Liver (tissue), 9 donors: Measurements from ENCODE around the gene MCF2L. TPM values are rescaled to one million over a fixed set of nuclear protein-coding genes. Genes with fewer than 3 reads are reported as not detected.
"Not testable (repeated sequence)": the region's sequence is repeated elsewhere in the genome, so short reads cannot be mapped to it uniquely, and the experiment has no call there.

Experiments used
- DNase-seq: peaks from one replicate; pipeline ENCODE4 v3.0.0-alpha.2; 2017; ENCODE audit warnings: low spot score
- H3K27ac ChIP-seq, 2 donors: one replicate each; pipeline ENCODE4 v1.7.0; 2013; ENCODE audit warnings: inconsistent platforms in 2 of 2, low read length in 2 of 2, control low read depth in 1 of 2, low read depth in 1 of 2, mild to moderate bottlenecking in 1 of 2
- H3K27me3 ChIP-seq, 4 donors: one replicate each; pipeline versions ENCODE4 v1.6.1 to v1.7.0; 2013; ENCODE audit warnings: low read length in 3 of 4, inconsistent platforms in 1 of 4, mild to moderate bottlenecking in 1 of 4, moderate library complexity in 1 of 4; ENCODE audit not compliant: control insufficient read depth in 4 of 4, insufficient read depth in 4 of 4
- H3K36me3 ChIP-seq, 4 donors: one replicate each; pipeline versions ENCODE4 v1.6.1 to v1.7.0; 2013; ENCODE audit warnings: low read length in 3 of 4, mild to moderate bottlenecking in 3 of 4, low read depth in 1 of 4, moderate library complexity in 1 of 4; ENCODE audit not compliant: control insufficient read depth in 4 of 4, insufficient read depth in 3 of 4
- H3K4me1 ChIP-seq, 4 donors: one replicate each; pipeline versions ENCODE4 v1.6.1 to v1.7.0; 2013; ENCODE audit warnings: low read length in 3 of 4, mild to moderate bottlenecking in 3 of 4, moderate library complexity in 1 of 4; ENCODE audit not compliant: control insufficient read depth in 4 of 4, insufficient read depth in 4 of 4
- H3K4me3 ChIP-seq, 3 donors: one replicate each; pipeline versions ENCODE4 v1.6.1 to v1.7.0; 2013; ENCODE audit warnings: low read length in 3 of 3, control low read depth in 1 of 3, low read depth in 1 of 3, mild to moderate bottlenecking in 1 of 3
- H3K9ac ChIP-seq, 2 donors: one replicate each; pipeline ENCODE4 v1.7.0; 2013; ENCODE audit warnings: low read length in 2 of 2, mild to moderate bottlenecking in 2 of 2, moderate library complexity in 2 of 2, control low read depth in 1 of 2, low read depth in 1 of 2
- H3K9me3 ChIP-seq, 4 donors: one replicate each; pipeline versions ENCODE4 v1.6.1 to v1.7.0; 2013; ENCODE audit warnings: low read length in 3 of 4; ENCODE audit not compliant: control insufficient read depth in 4 of 4
- CTCF ChIP-seq: fragments of 150-350 bp; IDR thresholded peaks from 2 replicates; pipeline ENCODE4 v1.5.1; 2017; ENCODE audit warnings: improper control_type of control experiment, low read depth, low read length; ENCODE audit not compliant: missing input control
- EGR1 ChIP-seq, 2 donors: IDR thresholded peaks; 2 replicates each; pipeline ENCODE4 v1.6.1; 2016 to 2018; ENCODE audit warnings: antibody characterized with exemption in 2 of 2, low read depth in 2 of 2
- FOXA1 ChIP-seq: IDR thresholded peaks from 2 replicates; pipeline ENCODE4 v1.6.1; 2016; ENCODE audit warnings: antibody characterized with exemption
- FOXA2 ChIP-seq: IDR thresholded peaks from 2 replicates; pipeline ENCODE4 v1.6.1; 2016; ENCODE audit warnings: antibody characterized with exemption
- GABPA ChIP-seq, 2 donors: IDR thresholded peaks in 1 of 2; conservative IDR thresholded peaks in 1 of 2; 2 replicates each; pipeline ENCODE4 v1.6.1; 2016; ENCODE audit warnings: antibody characterized with exemption in 2 of 2, mild to moderate bottlenecking in 1 of 2, moderate library complexity in 1 of 2
- HNF4A ChIP-seq, 2 donors: conservative IDR thresholded peaks; 2 replicates each; pipeline ENCODE4 v1.6.1; 2016; ENCODE audit warnings: antibody characterized with exemption in 2 of 2, mild to moderate bottlenecking in 2 of 2
- HNF4G ChIP-seq: IDR thresholded peaks from 2 replicates; pipeline ENCODE4 v1.6.1; 2016; ENCODE audit warnings: antibody characterized with exemption
- JUND ChIP-seq, 2 donors: IDR thresholded peaks; 2 replicates each; pipeline ENCODE4 v1.6.1; 2016; ENCODE audit warnings: antibody characterized with exemption in 2 of 2
- MAX ChIP-seq: IDR thresholded peaks from 2 replicates; pipeline ENCODE4 v1.6.1; 2016; ENCODE audit warnings: antibody characterized with exemption
- NR2F2 ChIP-seq: IDR thresholded peaks from 2 replicates; pipeline ENCODE4 v1.6.1; 2016; ENCODE audit warnings: antibody characterized with exemption
- RAD21 ChIP-seq, 2 donors: IDR thresholded peaks; 2 replicates each; pipeline ENCODE4 v1.6.1; 2016; ENCODE audit warnings: antibody characterized with exemption in 2 of 2, mild to moderate bottlenecking in 2 of 2
- RXRA ChIP-seq, 2 donors: IDR thresholded peaks; 2 replicates each; pipeline ENCODE4 v1.6.1; 2017 to 2018; ENCODE audit warnings: antibody characterized with exemption in 2 of 2, mild to moderate bottlenecking in 1 of 2
- SP1 ChIP-seq: IDR thresholded peaks from 2 replicates; pipeline ENCODE4 v1.6.1; 2018; ENCODE audit warnings: antibody characterized with exemption, mild to moderate bottlenecking
- TAF1 ChIP-seq: conservative IDR thresholded peaks from 2 replicates; pipeline ENCODE4 v1.6.1; 2016; ENCODE audit warnings: antibody characterized with exemption, mild to moderate bottlenecking
- YY1 ChIP-seq: IDR thresholded peaks from 2 replicates; pipeline ENCODE4 v1.6.1; 2016; ENCODE audit warnings: antibody characterized with exemption, mild to moderate bottlenecking
- ZBTB33 ChIP-seq: IDR thresholded peaks from 2 replicates; pipeline ENCODE4 v1.6.1; 2016; ENCODE audit warnings: antibody characterized with exemption
- WGBS: extraction: QIAGEN DNeasy Blood & Tissue Kit; methylation state at CpG from one replicate; pipeline ENCODE4 v1.1.7; 2013; 5-methylcytosine and 5-hydroxymethylcytosine counted together
- polyA plus RNA-seq, 2 donors: library from polyadenylated mRNA; stranded (reverse) in 1 of 2; unstranded in 1 of 2; fragments of 200-250 nt in 1 of 2; fragments of >200 nt in 1 of 2; fragmentation: Nextera tagmentation in 1 of 2; extraction: Ambion mirVana in 1 of 2; gene quantifications; one replicate each; pipeline versions ENCODE4 v1.2.1 to v1.2.3, GENCODE V29; 2013 to 2015
- total RNA-seq, 2 donors: library from RNA; depleted of rRNA; stranded (reverse); fragments of >200 nt; gene quantifications; one replicate each; pipeline ENCODE4 v1.2.3, GENCODE V29; 2014
- TF ChIP-seq, protein P1 (sequence below): IDR thresholded peaks from 2 replicates; pipeline ENCODE4 v1.6.1; 2016; ENCODE audit warnings: antibody characterized with exemption, mild to moderate bottlenecking
- donor health status: healthy.
- donor health status: healthy.
- donor health status: healthy.
- donor health status: healthy.
- donor health status: healthy.

MCF2L gene
- total and polyA plus RNA-seq, 4 donors = 2.9 to 12.8 (median 7.1) TPM

GRCh38 chr13:112941349-112941748 lies 27.7 kb upstream of the MCF2L start:
- TF ChIP-seq EGR1 (IDR thresholded peaks at IDR 0.05; ENCODE audit: low read depth in 2 of 2) = no peak
- no peak for TF ChIP-seq JUND (IDR thresholded peaks at IDR 0.05)
- TF ChIP-seq MAX = no peak
- TF ChIP-seq SP1 = no peak
- TF ChIP-seq RXRA (IDR thresholded peaks at IDR 0.05) = no peak
- TF ChIP-seq CTCF = no peak
- peaks cover 0 to 13% (median 7%) of the 10 kb centered on the region in 4 donors for H3K4me1 ChIP-seq
- H3K27me3 ChIP-seq = no peaks in the 10 kb centered on the region
- 64% methylated on average over 7 of the region's 7 CpGs for WGBS
- H3K9ac ChIP-seq = no peak overlapping the region
- H3K9me3 ChIP-seq = no peaks in the 10 kb centered on the region
- DNase-seq = no peak
- no peak overlapping the region for H3K4me3 ChIP-seq
- H3K27ac ChIP-seq = no peak overlapping the region
- H3K36me3 ChIP-seq = no peaks in the 10 kb centered on the region

GRCh38 chr13:112941765-112942164 lies 27.2 kb upstream of the MCF2L start:
- TF ChIP-seq RAD21 (IDR thresholded peaks at IDR 0.05) = peak in 1 of 2 donors; percentile 57
- not testable (repeated sequence) for H3K9me3 ChIP-seq, H3K4me3 ChIP-seq, H3K27me3 ChIP-seq, DNase-seq, H3K27ac ChIP-seq, H3K36me3 ChIP-seq, H3K9ac ChIP-seq
- peaks cover 0 to 13% (median 7%) of the 10 kb centered on the region in 4 donors for H3K4me1 ChIP-seq
- WGBS = 74% methylated on average over 11 of the region's 11 CpGs

DNA sequence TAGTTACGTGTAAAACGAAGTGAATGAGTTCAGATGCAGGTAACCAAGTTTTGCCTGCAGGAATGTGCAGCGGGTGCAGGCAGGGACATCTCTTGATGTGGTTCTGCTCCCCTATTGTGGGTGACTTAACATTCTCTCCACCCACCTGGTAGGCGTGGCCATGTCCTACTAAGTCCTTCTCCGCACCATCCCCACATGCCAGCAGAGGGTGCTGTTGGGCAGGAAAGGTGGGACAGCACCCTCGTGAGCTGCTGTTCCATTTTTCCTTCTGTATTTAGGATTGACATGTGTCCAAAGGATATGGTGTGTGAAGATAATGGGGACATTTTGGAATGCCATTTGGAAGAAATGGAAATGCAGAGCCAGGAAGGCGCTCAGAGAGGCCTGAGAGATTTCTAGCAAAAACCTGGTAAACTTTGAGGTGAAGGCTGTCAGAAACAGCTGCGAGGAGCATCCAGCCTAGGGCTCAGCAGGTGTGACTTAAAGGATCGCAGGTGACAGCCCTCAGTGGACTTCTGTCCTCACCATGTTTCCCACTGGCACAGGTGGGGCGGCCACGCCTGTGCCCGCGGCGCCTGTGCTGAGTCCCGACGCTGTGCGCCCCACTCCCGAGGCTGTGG lies 26.2 kb upstream of the MCF2L start:
- H3K4me1 ChIP-seq = peaks cover 0 to 13% (median 7%) of the 10 kb centered on the region in 4 donors
- 1% methylated on average over 18 of the region's 18 CpGs for WGBS
- no peaks in the 10 kb centered on the region for H3K36me3 ChIP-seq
- H3K27ac ChIP-seq = no peak overlapping the region
- peak overlapping the region in 1 of 2 donors; percentile 40 for H3K9ac ChIP-seq
- peak; percentile 97 for DNase-seq
- H3K27me3 ChIP-seq = no peaks in the 10 kb centered on the region
- H3K4me3 ChIP-seq = peak overlapping the region in 2 of 3 donors; percentile 33 to 56
- H3K9me3 ChIP-seq = no peaks in the 10 kb centered on the region
- TF ChIP-seq FOXA2 = no peak
- no peak for TF ChIP-seq FOXA1
- no peak for TF ChIP-seq NR2F2
- TF ChIP-seq CTCF = peak; percentile 99
- peak in 1 of 2 donors; percentile 21 for TF ChIP-seq RXRA (IDR thresholded peaks at IDR 0.05)
- TF ChIP-seq SP1 = peak; percentile 47
- TF ChIP-seq JUND (IDR thresholded peaks at IDR 0.05) = no peak
- TF ChIP-seq HNF4A (conservative IDR thresholded peaks at IDR 0.05) = peak; percentile 11 to 36
- TF ChIP-seq YY1 = peak; percentile 52
- TF ChIP-seq EGR1 (IDR thresholded peaks at IDR 0.05; ENCODE audit: low read depth in 2 of 2) = peak in 1 of 2 donors; percentile 51
- peak; percentile 71 for TF ChIP-seq MAX
- TF ChIP-seq TAF1 = no peak
- TF ChIP-seq GABPA (IDR thresholded peaks at IDR 0.05 in 1 of 2, conservative IDR thresholded peaks at IDR 0.05 in 1 of 2) = no peak
- TF ChIP-seq, protein P1, sequence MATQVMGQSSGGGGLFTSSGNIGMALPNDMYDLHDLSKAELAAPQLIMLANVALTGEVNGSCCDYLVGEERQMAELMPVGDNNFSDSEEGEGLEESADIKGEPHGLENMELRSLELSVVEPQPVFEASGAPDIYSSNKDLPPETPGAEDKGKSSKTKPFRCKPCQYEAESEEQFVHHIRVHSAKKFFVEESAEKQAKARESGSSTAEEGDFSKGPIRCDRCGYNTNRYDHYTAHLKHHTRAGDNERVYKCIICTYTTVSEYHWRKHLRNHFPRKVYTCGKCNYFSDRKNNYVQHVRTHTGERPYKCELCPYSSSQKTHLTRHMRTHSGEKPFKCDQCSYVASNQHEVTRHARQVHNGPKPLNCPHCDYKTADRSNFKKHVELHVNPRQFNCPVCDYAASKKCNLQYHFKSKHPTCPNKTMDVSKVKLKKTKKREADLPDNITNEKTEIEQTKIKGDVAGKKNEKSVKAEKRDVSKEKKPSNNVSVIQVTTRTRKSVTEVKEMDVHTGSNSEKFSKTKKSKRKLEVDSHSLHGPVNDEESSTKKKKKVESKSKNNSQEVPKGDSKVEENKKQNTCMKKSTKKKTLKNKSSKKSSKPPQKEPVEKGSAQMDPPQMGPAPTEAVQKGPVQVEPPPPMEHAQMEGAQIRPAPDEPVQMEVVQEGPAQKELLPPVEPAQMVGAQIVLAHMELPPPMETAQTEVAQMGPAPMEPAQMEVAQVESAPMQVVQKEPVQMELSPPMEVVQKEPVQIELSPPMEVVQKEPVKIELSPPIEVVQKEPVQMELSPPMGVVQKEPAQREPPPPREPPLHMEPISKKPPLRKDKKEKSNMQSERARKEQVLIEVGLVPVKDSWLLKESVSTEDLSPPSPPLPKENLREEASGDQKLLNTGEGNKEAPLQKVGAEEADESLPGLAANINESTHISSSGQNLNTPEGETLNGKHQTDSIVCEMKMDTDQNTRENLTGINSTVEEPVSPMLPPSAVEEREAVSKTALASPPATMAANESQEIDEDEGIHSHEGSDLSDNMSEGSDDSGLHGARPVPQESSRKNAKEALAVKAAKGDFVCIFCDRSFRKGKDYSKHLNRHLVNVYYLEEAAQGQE = no peak
- peak; percentile 99 for TF ChIP-seq RAD21 (IDR thresholded peaks at IDR 0.05)
- TF ChIP-seq HNF4G = no peak
- TF ChIP-seq ZBTB33 = no peak
